Left lobe of liver (tissue), 2 donors: Measurements from ENCODE around the gene TUFM. TPM values are rescaled to one million over a fixed set of nuclear protein-coding genes. Genes with fewer than 3 reads are reported as not detected.
"Not testable (repeated sequence)": the region's sequence is repeated elsewhere in the genome, so short reads cannot be mapped to it uniquely, and the experiment has no call there.

Source experiments
- ATAC-seq: fragments of 200-7000 bp; cut with Tn5 transposase; one replicate; pipeline ENCODE4 v1.9.1; 2020; ENCODE audit warnings: mild to moderate bottlenecking, moderate library complexity
- DNase-seq: peaks from one replicate; pipeline ENCODE4 v3.0.0-alpha.2; 2020; ENCODE audit warnings: low spot score
- total RNA-seq: library from RNA; stranded (reverse); gene quantifications from one replicate; pipeline ENCODE4 v1.2.1, GENCODE V29; 2021
- donor health status: DM: no; HTN: no; CAD: no; lungs with moderate emphysema.
- donor health status: DM: no; HTN: yes; CAD: no.

Gene TUFM
- total RNA-seq, 1 donor from 2014 or later: 177 TPM

DNA sequence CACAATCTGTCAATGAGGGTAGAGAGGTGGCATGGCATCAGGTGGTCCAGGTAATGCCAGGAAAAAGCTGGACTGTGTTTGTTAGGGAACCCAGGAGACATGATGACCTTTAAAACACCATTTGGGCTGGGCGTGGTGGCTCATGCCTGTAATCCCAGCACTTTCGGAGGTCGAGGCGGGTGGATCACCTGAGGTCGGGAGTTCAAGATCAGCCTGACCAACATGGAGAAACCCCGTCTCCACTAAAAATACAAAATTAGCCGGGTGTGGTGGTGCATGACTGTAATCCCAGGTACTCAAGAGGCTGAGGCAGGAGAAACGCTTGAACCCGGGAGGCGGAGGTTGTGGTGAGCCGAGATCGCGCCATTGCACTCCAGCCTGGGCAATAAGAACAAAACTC is 25.6 kb downstream of the TUFM start:
- DNase-seq, ATAC-seq: not testable (repeated sequence)

DNA sequence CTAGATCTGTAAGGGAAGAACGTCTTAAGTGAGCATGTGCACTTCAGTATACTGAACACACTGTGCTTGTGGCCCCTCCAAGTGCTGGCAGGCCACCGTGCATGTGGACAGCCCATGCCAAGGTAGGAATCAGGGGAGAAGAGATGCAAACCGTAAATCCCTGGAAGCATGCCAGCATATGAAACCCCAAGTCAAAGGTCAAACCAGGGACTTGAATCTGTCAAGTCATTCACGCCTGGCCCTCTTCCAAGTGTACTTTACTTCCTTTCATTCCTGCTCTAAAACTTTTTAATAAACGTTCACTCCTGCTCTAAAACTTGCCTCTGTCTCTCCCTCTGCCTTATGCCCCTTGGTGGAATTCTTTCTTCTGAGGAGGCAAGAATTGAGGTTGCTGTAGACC is 26.1 kb downstream of the TUFM start:
- DNase-seq: peak; percentile 60
- ATAC-seq: no peak

GRCh38 chr16:28807445-28808120 is 38.6 kb downstream of the TUFM start:
- not testable (repeated sequence) for ATAC-seq

DNA sequence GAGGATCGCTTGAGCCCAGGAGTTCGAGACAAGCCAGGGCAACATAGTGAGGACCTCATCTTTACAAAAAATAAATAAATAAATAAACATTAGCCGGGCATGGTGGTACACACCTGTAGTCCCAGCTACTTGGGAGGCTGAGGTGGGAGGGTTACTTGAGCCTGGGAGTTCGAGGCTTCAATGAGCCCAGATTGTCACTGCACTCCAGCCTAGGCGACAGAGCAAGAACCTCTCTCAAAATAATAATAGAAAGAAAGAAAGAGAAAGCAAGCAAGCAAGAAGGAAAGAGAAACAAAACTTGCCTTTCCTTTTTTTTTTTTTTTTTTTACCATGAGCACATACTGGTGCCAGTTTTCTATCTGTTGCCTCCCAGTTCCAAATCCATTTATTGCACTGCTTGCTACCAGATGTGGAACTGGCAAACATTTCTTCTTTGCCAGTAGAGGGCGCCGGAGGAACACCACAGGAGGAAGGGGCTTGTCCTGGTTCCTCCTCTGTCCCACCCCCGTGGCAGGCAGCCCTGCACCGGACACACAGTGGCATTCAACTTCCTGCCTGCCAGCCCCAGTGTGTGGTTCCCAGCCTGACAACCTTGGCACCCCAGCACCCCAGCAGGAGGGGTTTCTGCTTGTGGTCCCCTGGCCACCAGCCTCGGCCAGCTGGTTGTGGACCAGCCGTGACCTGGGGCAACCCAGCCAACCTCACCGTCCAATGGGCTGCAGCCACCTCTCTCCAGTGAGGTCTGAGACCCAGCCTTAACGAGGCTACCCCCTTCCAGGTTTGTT is 43.7 kb downstream of the TUFM start:
- DNase-seq: peak; percentile 18
- peak; percentile 97 for ATAC-seq

More at GRCh38 chr16:28807445-28808120, 38.6 kb downstream of the TUFM start:
- DNase-seq: not testable (repeated sequence)

Other genes with a start within 250 kb of the TUFM start
- gene SULT1A2, start 249.3 kb downstream of the TUFM start, total RNA-seq: 50.3 TPM
- 179 TPM for gene SULT1A1, start 236.3 kb downstream of the TUFM start, total RNA-seq
- 3.2 TPM for gene NPIPB8, start 208.3 kb downstream of the TUFM start, total RNA-seq
- 262 TPM for gene EIF3C, start 134.9 kb downstream of the TUFM start, total RNA-seq
- gene NPIPB9, start 94.6 kb downstream of the TUFM start, total RNA-seq: 2.3 TPM
- gene ATXN2L, start 23.3 kb downstream of the TUFM start, total RNA-seq: 50.1 TPM
- 30.8 TPM for gene SH2B1, start 17.5 kb upstream of the TUFM start, total RNA-seq
- gene ATP2A1, start 32.1 kb upstream of the TUFM start, total RNA-seq: 1.4 TPM
- gene RABEP2, start 78.9 kb upstream of the TUFM start, total RNA-seq: 6.8 TPM
- gene CD19, start 85.6 kb upstream of the TUFM start, total RNA-seq: not detected
- gene NFATC2IP, start 104.6 kb upstream of the TUFM start, total RNA-seq: 15.2 TPM
- gene SPNS1, start 128.4 kb upstream of the TUFM start, total RNA-seq: 22.8 TPM
- 3.5 TPM for gene LAT, start 138.7 kb upstream of the TUFM start, total RNA-seq